Measurements from ENCODE around the gene EEF2. TPM values are rescaled to one million over a fixed set of nuclear protein-coding genes. Genes with fewer than 3 reads are reported as not detected.

EEF2 gene
- total RNA-seq, 1 donor from 2014 or later: 1,960 TPM

- Histone ChIP-seq H3K36me3 (peaks cover 76% of the 10 kb centered on the region), H3K4me3 (no peak overlapping the region), H3K9me3 (no peaks in the 10 kb centered on the region), H3K27me3 (no peaks in the 10 kb centered on the region), H3K4me1 (no peaks in the 10 kb centered on the region), H3K27ac (no peak overlapping the region)
- ATAC-seq: peak; percentile 3
- no peak for TF ChIP-seq CTCF (IDR thresholded peaks at IDR 0.05)
- intact Hi-C loops (cut with DNase I): no loop called here
- DNase-seq: no peak
These were observed 7.8 kb downstream of the EEF2 start for GRCh38 chr19:3977242-3978143.

- Histone ChIP-seq H3K36me3 (peaks cover 68% of the 10 kb centered on the region), H3K27ac (no peak overlapping the region), H3K4me3 (no peak overlapping the region), H3K27me3 (no peaks in the 10 kb centered on the region), H3K4me1 (peaks cover under 1% of the 10 kb centered on the region), H3K9me3 (no peaks in the 10 kb centered on the region)
- no peak for TF ChIP-seq CTCF (IDR thresholded peaks at IDR 0.05)
- intact Hi-C loops (cut with DNase I): no loop called here
- ATAC-seq (peak; percentile 8), DNase-seq (no peak)
These were observed 8.6 kb downstream of the EEF2 start for GRCh38 chr19:3976495-3977241.

- Histone ChIP-seq H3K27ac (no peak overlapping the region), H3K36me3 (peaks cover 57% of the 10 kb centered on the region), H3K9me3 (no peaks in the 10 kb centered on the region), H3K27me3 (no peaks in the 10 kb centered on the region), H3K4me3 (no peak overlapping the region), H3K4me1 (peaks cover 5% of the 10 kb centered on the region)
- ATAC-seq: no peak
- no peak for TF ChIP-seq CTCF (IDR thresholded peaks at IDR 0.05)
- no peak for DNase-seq
- intact Hi-C loops (cut with DNase I): no loop called here
These were observed 9.6 kb downstream of the EEF2 start for GRCh38 chr19:3975637-3976087.

- H3K4me1 ChIP-seq: peaks cover 7% of the 10 kb centered on the region
- TF ChIP-seq CTCF (IDR thresholded peaks at IDR 0.05): no peak
- DNase-seq (no peak), ATAC-seq (no peak)
- H3K27ac ChIP-seq: no peak overlapping the region
- peaks cover 52% of the 10 kb centered on the region for H3K36me3 ChIP-seq
- H3K9me3 ChIP-seq: no peaks in the 10 kb centered on the region
- intact Hi-C loops (cut with DNase I): no loop called here
- no peak overlapping the region for H3K4me3 ChIP-seq
- no peaks in the 10 kb centered on the region for H3K27me3 ChIP-seq
These were observed 10.1 kb downstream of the EEF2 start for GRCh38 chr19:3975144-3975543.

GRCh38 chr19:3970808-3971598 lies 14.3 kb downstream of the EEF2 start, which contains the start of gene DAPK3:
Gene DAPK3, minus strand, starts transcription at chr19:3971099. Its CDS starts 1,364 bp downstream, at chr19:3969735.
- DNase-seq (peak; percentile 98), ATAC-seq (peak; percentile 96)
- Histone ChIP-seq H3K27me3 (no peaks in the 10 kb centered on the region), H3K4me1 (peaks cover 44% of the 10 kb centered on the region), H3K36me3 (peaks cover 30% of the 10 kb centered on the region), H3K9me3 (no peaks in the 10 kb centered on the region), H3K27ac (peak within 1 kb of the TSS; percentile 88), H3K4me3 (peak within 1 kb of the TSS; percentile 80)
- intact Hi-C loops (cut with DNase I): no loop called here
- no peak for TF ChIP-seq CTCF (IDR thresholded peaks at IDR 0.05)

All from upper lobe of right lung (tissue), 1 donor.